Peyer's patch (tissue), 4 donors: Measurements from ENCODE around the gene NEURL1B.

ENCODE experiments used
- CTCF ChIP-seq, 6 experiments: fragments of 450-650 bp in 4 of 6; fragments of 200-600 bp in 2 of 6; sonication (generic) in 1 of 6; IDR thresholded peaks; one replicate each; pipeline ENCODE4 v1.5.1; 2017 to 2019; ENCODE audit warnings: antibody characterized with exemption in 6 of 6, mild to moderate bottlenecking in 3 of 6, moderate library complexity in 1 of 6
- POLR2A ChIP-seq, 2 donors: fragments of 450-650 bp; IDR thresholded peaks; one replicate each; pipeline ENCODE4 v1.5.1; 2017; ENCODE audit warnings: antibody characterized with exemption in 2 of 2, mild to moderate bottlenecking in 2 of 2, moderate library complexity in 2 of 2

DNA sequence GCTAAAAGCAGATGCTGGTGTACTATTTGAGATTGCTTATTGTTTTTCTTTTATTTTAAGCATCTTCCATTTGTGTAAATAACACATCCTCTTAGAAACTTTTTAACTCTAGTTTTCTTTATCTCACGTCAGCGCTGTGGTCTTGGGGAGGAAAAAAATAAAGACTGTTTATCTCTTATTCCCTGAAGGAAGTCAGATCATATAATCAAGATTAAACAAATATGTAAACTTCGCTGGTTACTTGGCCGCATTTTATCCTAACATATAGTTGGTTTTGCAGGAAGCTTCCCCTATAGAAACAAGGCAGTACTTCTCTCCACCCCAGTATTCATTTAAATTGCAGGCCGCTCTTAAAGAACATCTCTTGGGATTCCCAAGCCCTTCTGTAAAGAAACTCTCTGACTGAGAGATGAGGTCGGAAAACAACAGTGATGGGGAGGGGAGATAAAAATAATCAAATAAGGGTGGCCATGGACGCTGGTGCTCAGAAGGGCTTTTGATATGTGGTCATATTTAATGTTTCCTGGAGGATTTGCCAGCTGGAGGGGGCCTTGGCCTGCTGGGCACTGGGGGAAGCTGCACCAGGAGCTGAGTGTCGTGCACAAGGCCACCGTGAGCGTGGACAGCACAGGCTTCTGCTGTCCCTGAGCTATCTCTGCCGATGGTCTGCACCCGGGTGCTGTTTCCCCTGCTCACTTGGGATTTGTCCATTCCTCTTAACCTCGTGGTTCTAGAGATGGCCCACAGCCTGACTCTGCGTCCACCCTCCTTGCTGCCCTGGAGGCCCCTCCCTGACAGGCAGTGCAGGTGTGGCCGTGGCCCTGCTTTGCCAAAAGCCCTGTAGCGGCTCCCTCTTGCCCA, 23.8 kb downstream of the NEURL1B start:
- TF ChIP-seq CTCF (IDR thresholded peaks at IDR 0.05) (no peak), POLR2A (IDR thresholded peaks at IDR 0.05) (no peak)
